Brain microvascular endothelial cell (primary cell): ENCODE measurements around the gene GRID2.

ENCODE experiments used
- DNase-seq: peaks from one replicate; pipeline ENCODE4 v3.0.0-alpha.2; 2020
- H3K27ac ChIP-seq: fragments of 250-450 bp; sonication (Bioruptor Pico); 2 replicates; pipeline ENCODE4 v1.5.1; 2020; ENCODE audit warnings: mild to moderate bottlenecking, moderate library complexity
- H3K27me3 ChIP-seq: fragments of 250-450 bp; sonication (Bioruptor Pico); replicated peaks from 2 replicates; pipeline ENCODE4 v1.5.1; 2020; ENCODE audit warnings: mild to moderate bottlenecking
- H3K36me3 ChIP-seq: fragments of 250-450 bp; sonication (Bioruptor Pico); replicated peaks from 2 replicates; pipeline ENCODE4 v1.5.1; 2020; ENCODE audit warnings: mild to moderate bottlenecking
- H3K4me3 ChIP-seq: 2 replicates; pipeline ENCODE4 v1.5.1; 2011; ENCODE audit warnings: low read depth, mild to moderate bottlenecking, control low read depth, low read length, moderate library complexity
- in situ Hi-C: cut with HindIII; loops from 2 replicates; pipeline ENCODE4 v1.10.0; 2017; ENCODE audit warnings: low sequenced_read_pairs, low pct_ligation_motif_present
- TF ChIP-seq, protein P1 (sequence below): IDR thresholded peaks from 2 replicates; pipeline ENCODE4 v1.5.1; 2011; ENCODE audit warnings: low read depth, mild to moderate bottlenecking, moderate library complexity, low read length, control low read depth, inconsistent platforms; ENCODE audit errors: missing control alignments

The GRID2 gene

DNA sequence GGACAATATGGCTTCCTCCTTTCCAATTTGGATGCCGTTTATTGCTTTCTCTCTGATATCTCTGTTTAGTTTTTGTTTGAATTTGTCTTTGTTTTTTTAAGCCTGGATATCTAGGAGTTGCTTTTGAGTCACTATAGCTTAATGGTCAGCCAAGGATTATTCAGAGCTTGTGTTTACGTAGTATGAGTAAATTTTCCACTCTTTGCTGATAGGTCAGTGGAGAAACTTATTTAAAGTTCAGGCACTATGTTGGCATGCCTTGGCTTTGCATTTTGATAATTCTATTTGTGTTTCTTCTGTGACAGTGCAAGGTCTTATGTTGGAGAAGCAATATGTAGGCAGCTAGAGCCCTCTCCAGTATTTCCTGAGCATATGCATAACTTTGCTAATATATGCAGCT is 315.2 kb downstream of the GRID2 start:
- Histone ChIP-seq H3K27me3 (no peaks in the 10 kb centered on the region), H3K4me3 (no peak overlapping the region), H3K36me3 (no peaks in the 10 kb centered on the region), H3K27ac (no peak overlapping the region)
- TF ChIP-seq, protein P1, sequence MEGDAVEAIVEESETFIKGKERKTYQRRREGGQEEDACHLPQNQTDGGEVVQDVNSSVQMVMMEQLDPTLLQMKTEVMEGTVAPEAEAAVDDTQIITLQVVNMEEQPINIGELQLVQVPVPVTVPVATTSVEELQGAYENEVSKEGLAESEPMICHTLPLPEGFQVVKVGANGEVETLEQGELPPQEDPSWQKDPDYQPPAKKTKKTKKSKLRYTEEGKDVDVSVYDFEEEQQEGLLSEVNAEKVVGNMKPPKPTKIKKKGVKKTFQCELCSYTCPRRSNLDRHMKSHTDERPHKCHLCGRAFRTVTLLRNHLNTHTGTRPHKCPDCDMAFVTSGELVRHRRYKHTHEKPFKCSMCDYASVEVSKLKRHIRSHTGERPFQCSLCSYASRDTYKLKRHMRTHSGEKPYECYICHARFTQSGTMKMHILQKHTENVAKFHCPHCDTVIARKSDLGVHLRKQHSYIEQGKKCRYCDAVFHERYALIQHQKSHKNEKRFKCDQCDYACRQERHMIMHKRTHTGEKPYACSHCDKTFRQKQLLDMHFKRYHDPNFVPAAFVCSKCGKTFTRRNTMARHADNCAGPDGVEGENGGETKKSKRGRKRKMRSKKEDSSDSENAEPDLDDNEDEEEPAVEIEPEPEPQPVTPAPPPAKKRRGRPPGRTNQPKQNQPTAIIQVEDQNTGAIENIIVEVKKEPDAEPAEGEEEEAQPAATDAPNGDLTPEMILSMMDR = no peak
- in situ Hi-C loops = no loop called here
- DNase-seq = no peak

DNA sequence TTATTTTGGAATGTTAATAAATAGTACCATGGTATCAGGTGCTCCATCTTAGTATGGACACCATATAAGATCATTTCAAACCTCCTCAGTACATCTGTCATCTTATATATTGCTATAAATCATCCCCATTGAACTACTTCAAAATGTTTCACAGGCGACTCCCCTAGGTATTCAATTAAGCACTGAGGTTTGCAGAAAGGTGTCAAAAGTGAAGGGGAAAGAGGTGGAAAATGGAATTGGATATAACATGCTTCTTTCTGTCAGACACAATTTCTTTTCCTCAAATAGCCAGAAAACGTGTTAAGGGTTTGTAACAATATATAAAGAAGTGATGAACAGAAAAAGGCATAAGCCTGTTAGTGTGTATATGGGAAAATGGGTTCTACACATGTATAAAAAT is 325.5 kb downstream of the GRID2 start:
- H3K4me3 ChIP-seq = no peak overlapping the region
- DNase-seq = no peak
- no peaks in the 10 kb centered on the region for H3K36me3 ChIP-seq
- no peaks in the 10 kb centered on the region for H3K27me3 ChIP-seq
- no peak overlapping the region for H3K27ac ChIP-seq
- TF ChIP-seq, protein P1 = no peak
- in situ Hi-C loops = no loop called here

DNA sequence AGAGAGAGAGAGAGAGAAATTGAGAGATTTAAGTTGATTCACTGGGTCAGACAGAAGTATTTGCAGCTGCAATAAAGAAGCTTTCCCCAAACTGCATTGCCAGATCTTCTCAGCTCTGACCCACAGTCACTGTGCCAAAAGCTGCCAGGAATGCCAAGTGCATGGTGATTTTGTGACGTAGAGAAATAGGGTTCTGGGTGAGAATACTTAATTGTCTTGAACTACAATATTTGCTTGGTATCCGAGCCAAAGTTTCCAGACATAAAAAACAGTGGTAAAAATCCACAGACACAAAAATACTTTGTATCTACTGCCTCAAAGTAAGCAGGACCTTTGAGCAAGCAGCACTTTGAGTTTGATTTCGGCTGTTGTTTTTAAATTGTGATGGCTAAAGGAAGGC is 331.1 kb downstream of the GRID2 start:
- TF ChIP-seq, protein P1 = no peak
- no peaks in the 10 kb centered on the region for H3K27me3 ChIP-seq
- no peak overlapping the region for H3K4me3 ChIP-seq
- no peaks in the 10 kb centered on the region for H3K36me3 ChIP-seq
- no peak for DNase-seq
- no peak overlapping the region for H3K27ac ChIP-seq
- in situ Hi-C loops = no loop called here

DNA sequence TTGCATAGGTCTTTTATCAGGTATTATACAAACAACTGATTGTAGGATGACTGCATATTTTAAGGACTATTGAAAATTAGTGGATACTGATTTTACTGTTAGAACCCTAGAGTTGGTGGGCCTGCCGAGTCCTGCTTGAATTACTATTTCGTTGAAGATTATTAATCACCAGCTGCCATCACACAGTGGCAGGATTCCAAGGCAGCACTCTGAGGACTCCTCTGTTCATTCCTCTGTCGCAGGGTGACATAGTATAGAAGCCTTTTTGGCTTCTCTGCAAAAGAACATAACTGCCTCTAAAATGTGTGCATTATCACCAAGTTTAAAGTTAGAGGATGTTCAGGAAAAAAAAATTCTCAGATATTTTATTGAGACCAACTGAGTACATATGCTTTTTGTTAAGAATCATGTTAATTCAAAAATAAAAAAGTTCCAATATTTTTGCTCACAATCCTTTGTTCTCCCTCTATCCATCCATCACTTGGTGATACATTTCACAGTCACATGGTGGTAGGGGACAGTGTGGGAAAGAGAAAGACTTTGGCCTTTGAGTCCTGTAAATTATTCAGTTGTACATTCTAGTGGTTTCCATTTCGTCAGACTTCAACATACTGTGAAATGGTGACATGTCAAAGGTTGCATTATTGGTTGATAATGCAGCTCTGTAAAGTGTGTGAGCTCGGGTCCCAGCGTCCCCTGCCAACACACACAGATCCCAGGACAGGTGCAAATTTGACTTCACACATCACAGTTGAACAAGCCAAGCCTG is 332.5 kb downstream of the GRID2 start:
- Histone ChIP-seq H3K4me3 (no peak overlapping the region), H3K27ac (no peak overlapping the region), H3K27me3 (no peaks in the 10 kb centered on the region), H3K36me3 (no peaks in the 10 kb centered on the region)
- TF ChIP-seq, protein P1 = no peak
- no peak for DNase-seq
- in situ Hi-C loops = no loop called here

DNA sequence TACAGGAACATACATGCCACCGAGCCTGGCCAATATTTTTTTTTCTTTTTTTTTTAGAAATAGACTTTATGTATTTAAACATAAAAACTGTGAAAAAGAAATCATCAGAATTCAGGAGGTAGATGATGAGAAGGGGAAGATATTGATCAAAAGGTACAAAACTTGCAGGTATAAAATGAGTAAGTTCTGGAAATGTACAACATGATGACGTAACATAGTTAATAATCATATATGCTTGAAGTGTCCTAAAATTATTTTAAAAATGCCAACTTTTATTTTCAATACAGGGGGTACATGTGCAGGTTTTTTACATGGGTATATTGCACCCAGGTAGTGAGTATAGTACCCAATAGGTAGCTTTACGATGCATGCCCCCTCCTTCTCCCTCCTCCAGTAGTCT is 337.6 kb downstream of the GRID2 start:
- H3K27me3 ChIP-seq = no peaks in the 10 kb centered on the region
- H3K4me3 ChIP-seq = no peak overlapping the region
- no peaks in the 10 kb centered on the region for H3K36me3 ChIP-seq
- H3K27ac ChIP-seq = no peak overlapping the region
- TF ChIP-seq, protein P1 = no peak
- in situ Hi-C loops = no loop called here
- DNase-seq = no peak

DNA sequence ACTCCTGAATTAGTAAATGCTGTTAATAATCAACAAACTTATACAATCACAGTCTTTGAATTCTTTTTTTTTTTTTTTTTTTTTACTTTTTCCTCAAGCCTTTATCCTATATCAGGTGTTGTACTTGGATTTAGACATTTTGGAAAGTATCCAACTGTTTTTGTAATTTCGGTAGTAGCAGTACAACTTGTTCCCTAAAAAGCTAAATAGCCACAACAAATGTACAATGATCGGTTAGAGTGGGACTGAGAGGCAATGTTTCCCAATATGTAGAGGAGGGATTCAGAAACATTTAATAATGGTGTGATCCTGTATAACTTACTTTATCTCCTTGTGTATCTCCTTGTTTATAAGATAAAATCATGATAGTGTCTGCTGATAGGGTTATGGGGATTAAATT is 343.1 kb downstream of the GRID2 start:
- DNase-seq = no peak
- Histone ChIP-seq H3K4me3 (no peak overlapping the region), H3K27ac (no peak overlapping the region), H3K36me3 (no peaks in the 10 kb centered on the region), H3K27me3 (no peaks in the 10 kb centered on the region)
- TF ChIP-seq, protein P1 = no peak
- in situ Hi-C loops = no loop called here
